Measurements from ENCODE around the gene IRX2.

IRX2 gene

GRCh38 chr5:2704806-2705645 lies 46.5 kb downstream of the IRX2 start:
- Histone ChIP-seq H3K36me3 (ENCODE audit: control insufficient read depth, insufficient read depth, low read length) (no peaks in the 10 kb centered on the region), H3K9me3 (ENCODE audit: control insufficient read depth, insufficient read depth, low read length) (no peaks in the 10 kb centered on the region), H3K27me3 (ENCODE audit: control insufficient read depth, insufficient read depth, low read length) (no peaks in the 10 kb centered on the region), H3K4me3 (ENCODE audit: low read length) (no peak overlapping the region), H3K4me1 (ENCODE audit: control insufficient read depth, insufficient read depth, low read length) (peaks cover 1% of the 10 kb centered on the region; the same call in 1 of the 2 replicates), H3K27ac (ENCODE audit: low read length) (no peak overlapping the region)
- no CpG with 5 or more reads among the region's 16 CpGs for WGBS (ENCODE audit: insufficient coverage, insufficient read length)
- DNase-seq (ENCODE audit: low read depth, low spot score) = no peak

- H3K4me3 ChIP-seq (ENCODE audit: low read length) = no peak overlapping the region
- no peaks in the 10 kb centered on the region for H3K4me1 ChIP-seq (ENCODE audit: control insufficient read depth, insufficient read depth, low read length)
- no CpG with 5 or more reads among the region's 18 CpGs for WGBS (ENCODE audit: insufficient coverage, insufficient read length)
- no peak overlapping the region for H3K27ac ChIP-seq (ENCODE audit: low read length)
- no peak for DNase-seq (ENCODE audit: low read depth, low spot score)
- no peaks in the 10 kb centered on the region for H3K9me3 ChIP-seq (ENCODE audit: control insufficient read depth, insufficient read depth, low read length)
- no peaks in the 10 kb centered on the region for H3K27me3 ChIP-seq (ENCODE audit: control insufficient read depth, insufficient read depth, low read length)
- no peaks in the 10 kb centered on the region for H3K36me3 ChIP-seq (ENCODE audit: control insufficient read depth, insufficient read depth, low read length)
Measured at GRCh38 chr5:2704111-2704510, 47.4 kb downstream of the IRX2 start.

- Histone ChIP-seq H3K27ac (ENCODE audit: low read length) (no peak overlapping the region), H3K9me3 (ENCODE audit: control insufficient read depth, insufficient read depth, low read length) (no peaks in the 10 kb centered on the region), H3K27me3 (ENCODE audit: control insufficient read depth, insufficient read depth, low read length) (no peaks in the 10 kb centered on the region), H3K4me3 (ENCODE audit: low read length) (no peak overlapping the region), H3K4me1 (ENCODE audit: control insufficient read depth, insufficient read depth, low read length) (no peaks in the 10 kb centered on the region), H3K36me3 (ENCODE audit: control insufficient read depth, insufficient read depth, low read length) (no peaks in the 10 kb centered on the region)
- no CpG with 5 or more reads among the region's 12 CpGs for WGBS (ENCODE audit: insufficient coverage, insufficient read length)
- no peak for DNase-seq (ENCODE audit: low read depth, low spot score)
Measured at GRCh38 chr5:2703615-2704014, 47.9 kb downstream of the IRX2 start.

GRCh38 chr5:2703041-2703440 lies 48.4 kb downstream of the IRX2 start:
- no peak overlapping the region for H3K4me3 ChIP-seq (ENCODE audit: low read length)
- no CpG with 5 or more reads among the region's 13 CpGs for WGBS (ENCODE audit: insufficient coverage, insufficient read length)
- H3K36me3 ChIP-seq (ENCODE audit: control insufficient read depth, insufficient read depth, low read length) = no peaks in the 10 kb centered on the region
- H3K9me3 ChIP-seq (ENCODE audit: control insufficient read depth, insufficient read depth, low read length) = no peaks in the 10 kb centered on the region
- H3K4me1 ChIP-seq (ENCODE audit: control insufficient read depth, insufficient read depth, low read length) = no peaks in the 10 kb centered on the region
- no peak overlapping the region for H3K27ac ChIP-seq (ENCODE audit: low read length)
- no peaks in the 10 kb centered on the region for H3K27me3 ChIP-seq (ENCODE audit: control insufficient read depth, insufficient read depth, low read length)
- no peak for DNase-seq (ENCODE audit: low read depth, low spot score)

GRCh38 chr5:2702096-2702879 lies 49.2 kb downstream of the IRX2 start:
- Histone ChIP-seq H3K36me3 (ENCODE audit: control insufficient read depth, insufficient read depth, low read length) (no peaks in the 10 kb centered on the region), H3K27me3 (ENCODE audit: control insufficient read depth, insufficient read depth, low read length) (no peaks in the 10 kb centered on the region), H3K27ac (ENCODE audit: low read length) (no peak overlapping the region), H3K9me3 (ENCODE audit: control insufficient read depth, insufficient read depth, low read length) (no peaks in the 10 kb centered on the region), H3K4me1 (ENCODE audit: control insufficient read depth, insufficient read depth, low read length) (no peaks in the 10 kb centered on the region), H3K4me3 (ENCODE audit: low read length) (no peak overlapping the region)
- no peak for DNase-seq (ENCODE audit: low read depth, low spot score)
- no CpG with 5 or more reads among the region's 28 CpGs for WGBS (ENCODE audit: insufficient coverage, insufficient read length)

GRCh38 chr5:2701592-2701991 lies 49.9 kb downstream of the IRX2 start:
- Histone ChIP-seq H3K9me3 (ENCODE audit: control insufficient read depth, insufficient read depth, low read length) (no peaks in the 10 kb centered on the region), H3K4me3 (ENCODE audit: low read length) (no peak overlapping the region), H3K27me3 (ENCODE audit: control insufficient read depth, insufficient read depth, low read length) (no peaks in the 10 kb centered on the region), H3K36me3 (ENCODE audit: control insufficient read depth, insufficient read depth, low read length) (no peaks in the 10 kb centered on the region), H3K4me1 (ENCODE audit: control insufficient read depth, insufficient read depth, low read length) (no peaks in the 10 kb centered on the region), H3K27ac (ENCODE audit: low read length) (no peak overlapping the region)
- no peak for DNase-seq (ENCODE audit: low read depth, low spot score)
- no CpG with 5 or more reads among the region's 10 CpGs for WGBS (ENCODE audit: insufficient coverage, insufficient read length)

GRCh38 chr5:2700876-2701275 lies 50.6 kb downstream of the IRX2 start:
- H3K27me3 ChIP-seq (ENCODE audit: control insufficient read depth, insufficient read depth, low read length) = no peaks in the 10 kb centered on the region
- H3K36me3 ChIP-seq (ENCODE audit: control insufficient read depth, insufficient read depth, low read length) = no peaks in the 10 kb centered on the region
- no peak overlapping the region for H3K27ac ChIP-seq (ENCODE audit: low read length)
- no peaks in the 10 kb centered on the region for H3K4me1 ChIP-seq (ENCODE audit: control insufficient read depth, insufficient read depth, low read length)
- no CpG with 5 or more reads among the region's 8 CpGs for WGBS (ENCODE audit: insufficient coverage, insufficient read length)
- H3K9me3 ChIP-seq (ENCODE audit: control insufficient read depth, insufficient read depth, low read length) = no peaks in the 10 kb centered on the region
- H3K4me3 ChIP-seq (ENCODE audit: low read length) = no peak overlapping the region
- DNase-seq (ENCODE audit: low read depth, low spot score) = no peak

- no peak for DNase-seq (ENCODE audit: low read depth, low spot score)
- Histone ChIP-seq H3K4me1 (ENCODE audit: control insufficient read depth, insufficient read depth, low read length) (no peaks in the 10 kb centered on the region), H3K27me3 (ENCODE audit: control insufficient read depth, insufficient read depth, low read length) (no peaks in the 10 kb centered on the region), H3K9me3 (ENCODE audit: control insufficient read depth, insufficient read depth, low read length) (no peaks in the 10 kb centered on the region), H3K4me3 (ENCODE audit: low read length) (no peak overlapping the region), H3K36me3 (ENCODE audit: control insufficient read depth, insufficient read depth, low read length) (no peaks in the 10 kb centered on the region), H3K27ac (ENCODE audit: low read length) (no peak overlapping the region)
- WGBS (ENCODE audit: insufficient coverage, insufficient read length) = no CpG with 5 or more reads among the region's 17 CpGs
Measured at GRCh38 chr5:2699686-2700085, 51.8 kb downstream of the IRX2 start.

- Histone ChIP-seq H3K27me3 (ENCODE audit: control insufficient read depth, insufficient read depth, low read length) (no peaks in the 10 kb centered on the region), H3K4me3 (ENCODE audit: low read length) (no peak overlapping the region), H3K36me3 (ENCODE audit: control insufficient read depth, insufficient read depth, low read length) (no peaks in the 10 kb centered on the region), H3K4me1 (ENCODE audit: control insufficient read depth, insufficient read depth, low read length) (no peaks in the 10 kb centered on the region), H3K9me3 (ENCODE audit: control insufficient read depth, insufficient read depth, low read length) (no peaks in the 10 kb centered on the region), H3K27ac (ENCODE audit: low read length) (no peak overlapping the region)
- no peak for DNase-seq (ENCODE audit: low read depth, low spot score)
- no CpG with 5 or more reads among the region's 8 CpGs for WGBS (ENCODE audit: insufficient coverage, insufficient read length)
Measured at GRCh38 chr5:2699231-2699630, 52.2 kb downstream of the IRX2 start.

GRCh38 chr5:2698581-2698980 lies 52.9 kb downstream of the IRX2 start:
- Histone ChIP-seq H3K36me3 (ENCODE audit: control insufficient read depth, insufficient read depth, low read length) (no peaks in the 10 kb centered on the region), H3K4me1 (ENCODE audit: control insufficient read depth, insufficient read depth, low read length) (no peaks in the 10 kb centered on the region), H3K4me3 (ENCODE audit: low read length) (no peak overlapping the region), H3K27me3 (ENCODE audit: control insufficient read depth, insufficient read depth, low read length) (no peaks in the 10 kb centered on the region), H3K9me3 (ENCODE audit: control insufficient read depth, insufficient read depth, low read length) (no peaks in the 10 kb centered on the region), H3K27ac (ENCODE audit: low read length) (no peak overlapping the region)
- WGBS (ENCODE audit: insufficient coverage, insufficient read length) = no CpG with 5 or more reads among the region's 13 CpGs
- no peak for DNase-seq (ENCODE audit: low read depth, low spot score)
